Right cardiac atrium (tissue), 5 donors: ENCODE measurements around the gene MCC. TPM values are rescaled to one million over a fixed set of nuclear protein-coding genes. Genes with fewer than 3 reads are reported as not detected.
"Not testable (repeated sequence)": the region's sequence is repeated elsewhere in the genome, so short reads cannot be mapped to it uniquely, and the experiment has no call there.

Experiments
- ATAC-seq, 2 donors: fragments of 200-7000 bp; cut with Tn5 transposase; one replicate each; pipeline versions ENCODE4 v1.8.0 to v1.9.1; 2020; ENCODE audit warnings: moderate library complexity in 2 of 2, mild to moderate bottlenecking in 1 of 2
- DNase-seq, 3 donors: peaks; one replicate each; pipeline ENCODE4 v3.0.0-alpha.2; 2020
- H3K27ac ChIP-seq: one replicate; pipeline ENCODE4 v1.5.1; 2013; ENCODE audit warnings: mild to moderate bottlenecking, low read length, control low read depth, moderate library complexity
- H3K27me3 ChIP-seq: one replicate; pipeline ENCODE4 v1.6.1; 2013; ENCODE audit not compliant: control insufficient read depth, insufficient read depth
- H3K4me1 ChIP-seq: one replicate; pipeline ENCODE4 v1.6.1; 2013; ENCODE audit warnings: low read length; ENCODE audit not compliant: control insufficient read depth, insufficient read depth
- H3K4me3 ChIP-seq: one replicate; pipeline ENCODE4 v1.5.1; 2013; ENCODE audit warnings: low read length, control low read depth
- H3K9me3 ChIP-seq: one replicate; pipeline ENCODE4 v1.6.1; 2013; ENCODE audit warnings: low read length; ENCODE audit not compliant: control insufficient read depth
- WGBS: extraction: QIAGEN DNeasy Blood & Tissue Kit; methylation state at CpG from one replicate; pipeline ENCODE4 v1.1.7; 2013; 5-methylcytosine and 5-hydroxymethylcytosine counted together
- intact Hi-C, 4 donors: fragments of 100-400 bp; cut with DNase I; formaldehyde crosslinking; loops; one replicate each; pipeline versions ENCODE4 v1.11.0 to v1.14.0; 2022 to 2023
- polyA plus RNA-seq: library from polyadenylated mRNA; stranded (reverse); fragments of 200-250 nt; gene quantifications from one replicate; pipeline ENCODE4 v1.2.3, GENCODE V29; 2013
- total RNA-seq, 4 donors: library from RNA; stranded (reverse); fragmentation: NEBNext Ultra II Directional; extraction: Animal tissue kit (Norgen Biotek cat#: 25700); gene quantifications; one replicate each; pipeline ENCODE4 v1.2.1, GENCODE V29; 2021
- donor health status: healthy with polysubstance abuse.
- donor health status: DM: no; HTN: yes; CAD: no.
- donor health status: DM: no; HTN: no; CAD: no.
- donor health status: DM: no; HTN: yes; CAD: no; lungs with severe emphysema.
- donor health status: DM: yes; HTN: yes; CAD: no.

MCC gene
- total and polyA plus RNA-seq, 5 donors, result 6.9 to 33.6 (median 27.0) TPM

- Histone ChIP-seq H3K4me1 (no peaks in the 10 kb centered on the region), H3K27me3 (no peaks in the 10 kb centered on the region), H3K27ac (no peak overlapping the region), H3K4me3 (no peak overlapping the region), H3K9me3 (no peaks in the 10 kb centered on the region)
- DNase-seq (no peak), ATAC-seq (no peak)
- intact Hi-C loops, result no loop called here
- 67% methylated on average over 3 of the region's 3 CpGs for WGBS
Observed at GRCh38 chr5:113427871-113428574, 60.2 kb downstream of the MCC start.

- no peaks in the 10 kb centered on the region for H3K4me1 ChIP-seq
- peak; percentile 47 to 76 (median 74) for DNase-seq
- no peak overlapping the region for H3K4me3 ChIP-seq
- ATAC-seq, result peak in 1 of 2 donors; percentile 38
- no peak overlapping the region for H3K27ac ChIP-seq
- WGBS, result 72% methylated on average over 3 of the region's 3 CpGs
- intact Hi-C loops, result no loop called here
- no peaks in the 10 kb centered on the region for H3K9me3 ChIP-seq
- no peaks in the 10 kb centered on the region for H3K27me3 ChIP-seq
Observed at GRCh38 chr5:113425909-113426308, 62.3 kb downstream of the MCC start.

GRCh38 chr5:113421693-113422092, 66.6 kb downstream of the MCC start:
- H3K9me3 ChIP-seq, result no peaks in the 10 kb centered on the region
- no peaks in the 10 kb centered on the region for H3K27me3 ChIP-seq
- no peaks in the 10 kb centered on the region for H3K4me1 ChIP-seq
- DNase-seq (no peak), ATAC-seq (no peak)
- H3K27ac ChIP-seq, result no peak overlapping the region
- intact Hi-C loops, result no loop called here
- no peak overlapping the region for H3K4me3 ChIP-seq
- WGBS, result 87% methylated on average over 2 of the region's 2 CpGs

GRCh38 chr5:113405530-113405929, 82.7 kb downstream of the MCC start:
- no peaks in the 10 kb centered on the region for H3K9me3 ChIP-seq
- intact Hi-C loops, result no loop called here

GRCh38 chr5:113404269-113404668, 84.0 kb downstream of the MCC start:
- Histone ChIP-seq H3K4me1 (no peaks in the 10 kb centered on the region), H3K4me3 (no peak overlapping the region), H3K9me3 (no peaks in the 10 kb centered on the region), H3K27me3 (no peaks in the 10 kb centered on the region), H3K27ac (no peak overlapping the region)
- intact Hi-C loops, result no loop called here
- DNase-seq, result no peak
- 47% methylated on average over 2 of the region's 2 CpGs for WGBS
- no peak for ATAC-seq

More at GRCh38 chr5:113405530-113405929, 82.7 kb downstream of the MCC start:
- Histone ChIP-seq H3K27me3 (no peaks in the 10 kb centered on the region), H3K4me3 (no peak overlapping the region), H3K27ac (no peak overlapping the region), H3K4me1 (no peaks in the 10 kb centered on the region)
- DNase-seq (no peak), ATAC-seq (no peak)
- WGBS, result 94% methylated on average over 6 of the region's 6 CpGs

GRCh38 chr5:113397986-113398385, 90.3 kb downstream of the MCC start:
- H3K27ac ChIP-seq, H3K9me3 ChIP-seq, H3K4me1 ChIP-seq, H3K4me3 ChIP-seq, DNase-seq, ATAC-seq, intact Hi-C loops, H3K27me3 ChIP-seq: not testable (repeated sequence)
- WGBS, result 86% methylated on average over 4 of the region's 4 CpGs

- H3K4me1 ChIP-seq, result no peaks in the 10 kb centered on the region
- WGBS, result 70% methylated on average over 3 of the region's 3 CpGs
- no peak for DNase-seq
- H3K4me3 ChIP-seq, result no peak overlapping the region
- no peak overlapping the region for H3K27ac ChIP-seq
- intact Hi-C loops, result no loop called here
- H3K27me3 ChIP-seq, result no peaks in the 10 kb centered on the region
- ATAC-seq, result no peak
- no peaks in the 10 kb centered on the region for H3K9me3 ChIP-seq
Observed at GRCh38 chr5:113397046-113397445, 91.2 kb downstream of the MCC start.

GRCh38 chr5:113394658-113395057, 93.6 kb downstream of the MCC start:
- Histone ChIP-seq H3K4me1 (no peaks in the 10 kb centered on the region), H3K9me3 (no peaks in the 10 kb centered on the region), H3K4me3 (no peak overlapping the region), H3K27ac (no peak overlapping the region), H3K27me3 (no peaks in the 10 kb centered on the region)
- ATAC-seq (no peak), DNase-seq (no peak)
- intact Hi-C loops, result no loop called here
- WGBS, result 69% methylated on average over 2 of the region's 2 CpGs

- no peaks in the 10 kb centered on the region for H3K4me1 ChIP-seq
- H3K27ac ChIP-seq, result no peak overlapping the region
- no peak for DNase-seq
- WGBS, result 80% methylated on average over 1 of the region's 1 CpG
- no peaks in the 10 kb centered on the region for H3K9me3 ChIP-seq
- H3K4me3 ChIP-seq, result no peak overlapping the region
- H3K27me3 ChIP-seq, result no peaks in the 10 kb centered on the region
- ATAC-seq, result no peak
- intact Hi-C loops, result no loop called here
Observed at GRCh38 chr5:113390224-113390623, 98.0 kb downstream of the MCC start.

- intact Hi-C loops, result loop anchor here in 2 of 4 donors (5.0 to 10.0 kb wide), 3 partner anchors 78 to 216 kb away; no protein-coding TSS in a partner anchor
- ATAC-seq, result no peak
- no peak for DNase-seq
Observed at GRCh38 chr5:113389116-113389515, 99.1 kb downstream of the MCC start.

GRCh38 chr5:113387844-113388243, 100.4 kb downstream of the MCC start:
- H3K27me3 ChIP-seq, result no peaks in the 10 kb centered on the region
- 83% methylated on average over 2 of the region's 2 CpGs for WGBS
- no peak for DNase-seq
- no peak for ATAC-seq
- no peaks in the 10 kb centered on the region for H3K4me1 ChIP-seq
- H3K27ac ChIP-seq, result no peak overlapping the region
- H3K4me3 ChIP-seq, result no peak overlapping the region
- intact Hi-C loops, result loop anchor here in 2 of 4 donors (5.0 to 10.0 kb wide), 3 partner anchors 79 to 217 kb away; no protein-coding TSS in a partner anchor
- H3K9me3 ChIP-seq, result no peaks in the 10 kb centered on the region

More at GRCh38 chr5:113389116-113389515, 99.1 kb downstream of the MCC start:
- Histone ChIP-seq H3K4me3 (no peak overlapping the region), H3K27me3 (no peaks in the 10 kb centered on the region), H3K27ac (no peak overlapping the region), H3K4me1 (no peaks in the 10 kb centered on the region), H3K9me3 (no peaks in the 10 kb centered on the region)
- 97% methylated on average over 4 of the region's 4 CpGs for WGBS
